H9 (cell line): ENCODE measurements around the gene BTG4. TPM values are rescaled to one million over a fixed set of nuclear protein-coding genes. Genes with fewer than 3 reads are reported as not detected.

ENCODE experiments used
- DNase-seq: peaks from one replicate; pipeline ENCODE4 v3.0.0-alpha.2; 2017
- H2AFZ ChIP-seq: one replicate; pipeline ENCODE4 v1.6.1; 2013; ENCODE audit warnings: mild to moderate bottlenecking, low read length, control low read depth, moderate library complexity
- H2AK5ac ChIP-seq: 2 replicates; pipeline ENCODE4 v1.6.1; 2013; ENCODE audit warnings: low read length, control low read depth, mixed read lengths; ENCODE audit not compliant: insufficient read length
- H2BK120ac ChIP-seq: one replicate; pipeline ENCODE4 v1.6.1; 2013; ENCODE audit warnings: low read depth, mild to moderate bottlenecking, low read length, control low read depth, inconsistent platforms; ENCODE audit not compliant: poor library complexity, severe bottlenecking
- H2BK12ac ChIP-seq: 2 replicates; pipeline ENCODE4 v1.6.1; 2013; ENCODE audit warnings: low read length, control low read depth, mixed read lengths, low read depth; ENCODE audit not compliant: insufficient read length
- H2BK15ac ChIP-seq: 2 replicates; pipeline ENCODE4 v1.6.1; 2013; ENCODE audit warnings: low read depth, low read length, control low read depth
- H2BK20ac ChIP-seq: one replicate; pipeline ENCODE4 v1.6.1; 2013; ENCODE audit warnings: low read depth, mild to moderate bottlenecking, low read length, control low read depth, inconsistent platforms; ENCODE audit not compliant: poor library complexity, severe bottlenecking
- H2BK5ac ChIP-seq: 2 replicates; pipeline ENCODE4 v1.6.1; 2013; ENCODE audit warnings: low read length, control low read depth, mixed read lengths; ENCODE audit not compliant: insufficient read length
- H3K14ac ChIP-seq: 2 replicates; pipeline ENCODE4 v1.6.1; 2013; ENCODE audit warnings: low read length, control low read depth; ENCODE audit not compliant: insufficient read depth
- H3K18ac ChIP-seq: 2 replicates; pipeline ENCODE4 v1.6.1; 2013; ENCODE audit warnings: low read depth, mild to moderate bottlenecking, mixed read lengths, low read length, control low read depth; ENCODE audit not compliant: insufficient read length
- H3K23ac ChIP-seq: 2 replicates; pipeline ENCODE4 v1.6.1; 2013; ENCODE audit warnings: low read length, control low read depth, mixed read lengths, low read depth; ENCODE audit not compliant: insufficient read length
- H3K23me2 ChIP-seq: 2 replicates; pipeline ENCODE4 v1.6.1; 2013; ENCODE audit warnings: low read depth, mild to moderate bottlenecking, mixed read lengths, low read length, control low read depth; ENCODE audit not compliant: insufficient read length, poor library complexity, severe bottlenecking
- H3K27ac ChIP-seq: 2 replicates; pipeline ENCODE4 v1.5.1; 2013; ENCODE audit warnings: low read length, control low read depth, mixed read lengths, low read depth; ENCODE audit not compliant: insufficient read length
- H3K27me3 ChIP-seq: 2 replicates; pipeline ENCODE4 v1.6.1; 2013; ENCODE audit warnings: low read length, control low read depth, inconsistent platforms; ENCODE audit not compliant: insufficient read depth
- H3K4ac ChIP-seq: 2 replicates; pipeline ENCODE4 v1.6.1; 2013; ENCODE audit warnings: low read depth, mild to moderate bottlenecking, control low read depth, inconsistent platforms, low read length, moderate library complexity
- H3K4me1 ChIP-seq: 2 replicates; pipeline ENCODE4 v1.6.1; 2013; ENCODE audit warnings: low read length, control low read depth, inconsistent platforms; ENCODE audit not compliant: insufficient read depth
- H3K4me2 ChIP-seq: 2 replicates; pipeline ENCODE4 v1.6.1; 2013; ENCODE audit warnings: low read length, control low read depth, mixed read lengths; ENCODE audit not compliant: insufficient read length, insufficient read depth
- H3K56ac ChIP-seq: 2 replicates; pipeline ENCODE4 v1.6.1; 2013; ENCODE audit warnings: low read depth, mild to moderate bottlenecking, mixed read lengths, low read length, control low read depth; ENCODE audit not compliant: insufficient read length
- H3K79me1 ChIP-seq: 2 replicates; pipeline ENCODE4 v1.6.1; 2013; ENCODE audit warnings: low read depth, mild to moderate bottlenecking, moderate library complexity, low read length, control low read depth, inconsistent platforms; ENCODE audit not compliant: insufficient read depth, poor library complexity, severe bottlenecking
- H3K79me2 ChIP-seq: 2 replicates; pipeline ENCODE4 v1.6.1; 2013; ENCODE audit warnings: low read length, control low read depth, inconsistent platforms; ENCODE audit not compliant: insufficient read depth
- H3K9ac ChIP-seq: 2 replicates; pipeline ENCODE4 v1.6.1; 2013; ENCODE audit warnings: low read length, control low read depth, mixed read lengths; ENCODE audit not compliant: insufficient read length; ENCODE audit errors: extremely low read depth
- H3K9me3 ChIP-seq: one replicate; pipeline ENCODE4 v1.6.1; 2013; ENCODE audit warnings: low read depth, low read length, inconsistent platforms; ENCODE audit not compliant: control insufficient read depth
- H3T11ph ChIP-seq: one replicate; pipeline ENCODE4 v1.6.1; 2013; ENCODE audit warnings: mild to moderate bottlenecking, low read length, control low read depth, inconsistent platforms
- H4K20me1 ChIP-seq: one replicate; pipeline ENCODE4 v1.6.1; 2013; ENCODE audit not compliant: control insufficient read depth, insufficient read length, insufficient read depth
- H4K5ac ChIP-seq: 2 replicates; pipeline ENCODE4 v1.6.1; 2013; ENCODE audit warnings: low read depth, mild to moderate bottlenecking, mixed read lengths, low read length, control low read depth; ENCODE audit not compliant: insufficient read length
- H4K8ac ChIP-seq: replicated peaks from 2 replicates; pipeline ENCODE4 v1.6.1; 2013; ENCODE audit warnings: low read length, control low read depth, mixed read lengths, low read depth; ENCODE audit not compliant: insufficient read length
- H4K91ac ChIP-seq: 2 replicates; pipeline ENCODE4 v1.6.1; 2013; ENCODE audit warnings: low read depth, mild to moderate bottlenecking, moderate library complexity, mixed read lengths, low read length, control low read depth; ENCODE audit not compliant: insufficient read length
- H3K27ac Mint-ChIP-seq, 3 experiments: 2 replicates in 2 of 3; 3 replicates in 1 of 3; pipeline ENCODE4 v1.8.0; 2020 to 2021; ENCODE audit warnings: mixed read lengths in 3 of 3, mild to moderate bottlenecking in 1 of 3, moderate library complexity in 1 of 3
- H3K27me3 Mint-ChIP-seq: 2 replicates; pipeline ENCODE4 v1.8.0; 2021; ENCODE audit warnings: low read depth, mild to moderate bottlenecking, moderate library complexity, mixed read lengths
- H3K36me3 Mint-ChIP-seq, 3 experiments: 2 replicates in 2 of 3; 3 replicates in 1 of 3; pipeline ENCODE4 v1.8.0; 2020 to 2021; ENCODE audit warnings: low read depth in 3 of 3, mixed read lengths in 3 of 3; ENCODE audit not compliant: insufficient read depth in 1 of 3
- H3K4me1 Mint-ChIP-seq, 2 experiments: 2 replicates each; pipeline ENCODE4 v1.8.0; 2020; ENCODE audit warnings: mixed read lengths in 2 of 2
- H3K4me3 Mint-ChIP-seq, 2 experiments: 2 replicates in 1 of 2; 3 replicates in 1 of 2; pipeline ENCODE4 v1.8.0; 2020 to 2021; ENCODE audit warnings: mild to moderate bottlenecking in 2 of 2, mixed read lengths in 2 of 2, moderate library complexity in 1 of 2
- H3K9me3 Mint-ChIP-seq, 2 experiments: 2 replicates in 1 of 2; 3 replicates in 1 of 2; pipeline ENCODE4 v1.8.0; 2020; ENCODE audit warnings: mild to moderate bottlenecking in 2 of 2, mixed read lengths in 2 of 2, moderate library complexity in 1 of 2
- WGBS: extraction: QIAGEN DNeasy Blood & Tissue Kit; methylation state at CpG from one replicate; pipeline ENCODE4 v1.1.7; 2013; ENCODE audit warnings: missing lambda C conversion rate, low lambda C conversion rate, mixed read lengths; ENCODE audit not compliant: insufficient read length; ENCODE audit errors: extremely low coverage; 5-methylcytosine and 5-hydroxymethylcytosine counted together
- total RNA-seq: library from RNA; stranded (reverse); gene quantifications from 2 replicates; pipeline ENCODE4 v1.2.1, GENCODE V29; 2021
- TF ChIP-seq, protein P1 (sequence below): fragments of 200-600 bp; sonication (generic); conservative IDR thresholded peaks from 3 replicates; pipeline ENCODE4 v1.8.0; 2021; ENCODE audit warnings: antibody characterized with exemption, mild to moderate bottlenecking

The BTG4 gene
- total RNA-seq, 1 experiment from 2014 or later, result not detected

DNA sequence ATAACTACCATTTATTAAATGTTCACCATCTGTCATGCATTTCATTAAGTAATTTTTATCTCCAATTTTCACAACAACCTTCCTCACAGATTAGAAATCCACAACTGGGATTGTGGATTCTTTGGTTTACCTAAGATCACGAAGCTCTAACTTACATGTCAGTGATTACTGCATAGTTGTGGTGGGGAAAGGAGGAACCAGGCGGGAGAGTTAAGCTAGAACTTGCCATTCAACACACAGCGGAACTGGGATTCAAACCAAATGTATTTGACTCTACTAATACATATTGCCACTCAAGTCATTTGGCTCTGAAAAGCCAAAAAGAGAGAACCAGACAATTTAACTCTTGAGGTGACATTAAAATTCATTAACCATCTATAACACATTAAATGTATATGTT, 17.9 kb upstream of the BTG4 start:
- no peak overlapping the region for H3K4ac ChIP-seq
- H4K20me1 ChIP-seq, result no peaks in the 10 kb centered on the region
- no peak overlapping the region for H3T11ph ChIP-seq
- H4K8ac ChIP-seq, result no peak overlapping the region
- no peaks in the 10 kb centered on the region for H3K4me1 ChIP-seq
- Mint-ChIP-seq H3K9me3 (no peaks in the 10 kb centered on the region), H3K27me3 (no peaks in the 10 kb centered on the region; the same call in 1 of the 2 replicates), H3K27ac (no peak overlapping the region), H3K4me1 (peaks cover 6% of the 10 kb centered on the region in 2 experiments; a peak in 3 of 4 replicates), H3K36me3 (no peaks in the 10 kb centered on the region), H3K4me3 (no peak overlapping the region)
- no peaks in the 10 kb centered on the region for H3K23me2 ChIP-seq
- H3K18ac ChIP-seq, result no peak overlapping the region
- no peak overlapping the region for H3K14ac ChIP-seq
- no peaks in the 10 kb centered on the region for H3K27me3 ChIP-seq
- H3K79me2 ChIP-seq, result no peaks in the 10 kb centered on the region
- H2BK5ac ChIP-seq, result no peak overlapping the region
- no peak overlapping the region for H3K9ac ChIP-seq
- TF ChIP-seq, protein P1, sequence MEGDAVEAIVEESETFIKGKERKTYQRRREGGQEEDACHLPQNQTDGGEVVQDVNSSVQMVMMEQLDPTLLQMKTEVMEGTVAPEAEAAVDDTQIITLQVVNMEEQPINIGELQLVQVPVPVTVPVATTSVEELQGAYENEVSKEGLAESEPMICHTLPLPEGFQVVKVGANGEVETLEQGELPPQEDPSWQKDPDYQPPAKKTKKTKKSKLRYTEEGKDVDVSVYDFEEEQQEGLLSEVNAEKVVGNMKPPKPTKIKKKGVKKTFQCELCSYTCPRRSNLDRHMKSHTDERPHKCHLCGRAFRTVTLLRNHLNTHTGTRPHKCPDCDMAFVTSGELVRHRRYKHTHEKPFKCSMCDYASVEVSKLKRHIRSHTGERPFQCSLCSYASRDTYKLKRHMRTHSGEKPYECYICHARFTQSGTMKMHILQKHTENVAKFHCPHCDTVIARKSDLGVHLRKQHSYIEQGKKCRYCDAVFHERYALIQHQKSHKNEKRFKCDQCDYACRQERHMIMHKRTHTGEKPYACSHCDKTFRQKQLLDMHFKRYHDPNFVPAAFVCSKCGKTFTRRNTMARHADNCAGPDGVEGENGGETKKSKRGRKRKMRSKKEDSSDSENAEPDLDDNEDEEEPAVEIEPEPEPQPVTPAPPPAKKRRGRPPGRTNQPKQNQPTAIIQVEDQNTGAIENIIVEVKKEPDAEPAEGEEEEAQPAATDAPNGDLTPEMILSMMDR, result no peak
- WGBS, result no CpG with 5 or more reads among the region's 3 CpGs
- DNase-seq, result no peak
- H3K27ac ChIP-seq, result no peak overlapping the region
- no peak overlapping the region for H2AFZ ChIP-seq
- H2BK12ac ChIP-seq, result no peak overlapping the region
- H3K56ac ChIP-seq, result no peak overlapping the region
- H3K23ac ChIP-seq, result no peak overlapping the region
- no peak overlapping the region for H4K5ac ChIP-seq
- H2BK15ac ChIP-seq, result no peak overlapping the region
- H2BK120ac ChIP-seq, result no peak overlapping the region
- H3K4me2 ChIP-seq, result no peak overlapping the region
- H4K91ac ChIP-seq, result no peak overlapping the region
- H2AK5ac ChIP-seq, result no peak overlapping the region
- no peaks in the 10 kb centered on the region for H3K9me3 ChIP-seq
- no peak overlapping the region for H2BK20ac ChIP-seq
- H3K79me1 ChIP-seq, result no peaks in the 10 kb centered on the region
